ENCODE measurements around the gene MTERF4.
A peak's percentile ranks its signal among the peaks of the same experiment; 100 is the strongest.

MTERF4 gene, protein sequence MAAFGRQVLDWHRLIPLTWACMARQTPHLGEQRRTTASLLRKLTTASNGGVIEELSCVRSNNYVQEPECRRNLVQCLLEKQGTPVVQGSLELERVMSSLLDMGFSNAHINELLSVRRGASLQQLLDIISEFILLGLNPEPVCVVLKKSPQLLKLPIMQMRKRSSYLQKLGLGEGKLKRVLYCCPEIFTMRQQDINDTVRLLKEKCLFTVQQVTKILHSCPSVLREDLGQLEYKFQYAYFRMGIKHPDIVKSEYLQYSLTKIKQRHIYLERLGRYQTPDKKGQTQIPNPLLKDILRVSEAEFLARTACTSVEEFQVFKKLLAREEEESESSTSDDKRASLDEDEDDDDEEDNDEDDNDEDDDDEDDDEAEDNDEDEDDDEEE

DNA sequence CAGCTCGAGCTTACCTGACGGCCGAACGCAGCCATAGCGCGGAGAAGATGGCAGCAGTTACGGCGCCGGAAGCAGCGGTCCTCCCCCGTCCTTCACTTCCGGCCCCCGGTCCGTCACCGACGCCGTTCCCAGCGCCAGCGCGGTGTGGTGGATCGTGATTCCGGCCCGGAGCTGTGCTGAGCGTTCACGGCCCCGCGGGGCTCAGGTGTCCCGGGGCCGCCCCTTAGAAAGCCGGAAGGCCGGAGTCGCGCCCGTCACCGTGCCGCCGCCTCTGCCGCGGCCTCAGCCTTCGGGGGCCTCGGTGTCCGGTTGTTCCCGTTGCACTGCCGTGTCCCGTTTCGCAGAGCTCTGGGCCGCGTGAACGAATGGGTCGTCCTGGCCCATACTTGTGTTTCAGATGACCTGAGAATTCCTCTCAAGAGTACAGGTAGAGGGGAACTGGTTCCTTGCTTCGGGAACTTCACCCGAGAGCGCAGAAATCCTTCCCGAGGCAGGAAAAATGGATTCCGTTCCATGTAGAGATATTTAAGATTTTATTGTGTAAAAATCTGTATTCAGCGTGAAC is at the start of gene MTERF4:
Gene MTERF4 (minus strand): TSS at position 49 of the 565 bp plus-strand sequence. CDS start 14 bp downstream, at position 35.
- peak; percentile 87 for DNase-seq

- no peak for DNase-seq
Measured at GRCh38 chr2:241150660-241151530, 48.8 kb upstream of the MTERF4 start.

DNA sequence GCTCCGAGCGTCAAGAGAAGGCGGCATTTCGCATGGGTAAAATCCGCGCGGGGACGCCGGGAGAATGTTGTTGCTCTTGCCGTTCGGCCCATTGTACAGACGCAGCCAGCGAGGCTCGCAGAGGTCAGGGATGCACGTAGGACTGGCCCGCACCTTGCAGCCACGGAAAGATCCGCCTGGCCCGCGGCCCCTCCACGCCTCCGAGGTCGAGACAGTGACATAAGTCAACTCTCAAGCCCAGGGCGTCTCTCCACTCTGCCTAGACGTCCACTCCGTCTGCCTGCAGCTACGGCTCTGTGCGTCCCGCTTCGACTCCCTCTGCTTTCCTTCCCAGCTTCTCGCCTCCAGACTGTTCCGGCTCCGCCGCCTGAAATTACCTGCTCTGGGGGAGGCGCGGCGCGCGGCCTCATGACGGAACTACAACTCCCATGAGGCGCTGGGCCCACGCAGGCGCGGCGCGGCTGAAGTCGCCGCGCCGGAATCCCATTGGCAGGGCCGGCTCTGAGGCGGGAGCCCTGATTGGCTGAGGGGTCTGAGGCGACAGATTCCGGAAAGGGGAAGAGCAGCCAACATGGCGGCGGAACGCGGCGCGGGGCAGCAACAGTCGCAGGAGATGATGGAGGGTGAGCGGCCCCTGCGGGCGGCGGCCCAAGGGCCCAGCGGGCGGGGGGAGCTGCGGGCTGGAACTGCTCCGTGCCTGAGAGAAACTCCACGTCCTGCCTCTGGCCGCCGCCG is 48.0 kb upstream of the MTERF4 start, which contains the start of gene PPP1R7:
Gene PPP1R7 (plus strand): TSS at position 543 of the 735 bp plus-strand sequence. CDS start 29 bp downstream, at position 572.
- DNase-seq = peak; percentile 95

GRCh38 chr2:241149675-241149924 is 47.5 kb upstream of the MTERF4 start:
- DNase-seq = no peak

- peak; percentile 98 for DNase-seq
Measured at GRCh38 chr2:241148891-241149674, 47.0 kb upstream of the MTERF4 start, which contains the start of gene PASK. PASK (minus strand) TSS chr2:241149472; CDS start chr2:241143032, 6,440 bp downstream.

DNA sequence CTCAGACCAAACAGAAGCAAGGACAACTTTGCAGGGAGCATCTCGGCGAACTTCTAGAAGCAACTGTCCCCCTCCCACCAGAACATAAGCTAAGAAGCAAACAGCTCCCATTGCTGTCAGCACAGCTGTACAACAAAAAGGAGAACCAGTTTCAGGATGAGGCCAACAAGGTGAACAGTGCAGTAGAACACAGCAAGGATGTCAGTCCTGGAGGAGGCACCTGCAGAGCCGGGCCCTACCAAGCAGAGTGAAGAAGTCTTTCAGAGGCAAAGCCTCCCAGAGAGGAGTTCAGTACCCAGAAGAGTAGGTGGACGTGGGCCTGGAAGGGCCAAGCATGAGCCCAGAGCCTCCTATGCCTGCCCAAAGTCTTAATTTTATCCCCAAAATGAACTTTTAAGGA is 46.2 kb upstream of the MTERF4 start:
- no peak for DNase-seq

- no peak for DNase-seq
Measured at GRCh38 chr2:241147336-241147735, 45.2 kb upstream of the MTERF4 start.

GRCh38 chr2:241146286-241146685 is 44.2 kb upstream of the MTERF4 start:
- DNase-seq = no peak

DNA sequence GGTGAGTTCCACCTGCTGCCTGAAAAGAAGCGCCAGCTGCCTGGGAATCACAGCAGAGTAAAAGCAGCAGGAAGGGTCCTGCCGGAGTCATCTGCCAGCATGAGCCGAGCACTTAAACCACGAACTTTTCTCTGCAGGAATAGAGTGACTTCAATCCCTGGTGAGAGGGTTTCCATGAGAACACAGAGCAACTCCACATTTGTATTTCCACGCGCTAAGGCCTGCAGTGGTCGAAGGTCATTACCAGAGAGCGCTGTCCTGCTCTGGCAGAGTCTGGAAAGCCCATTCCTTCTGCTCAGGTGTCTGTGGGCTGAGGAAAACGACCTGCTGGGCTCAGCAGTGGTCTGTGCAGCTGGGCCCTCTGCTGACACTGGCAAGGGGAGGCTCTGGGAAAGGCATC is 40.5 kb upstream of the MTERF4 start:
- no peak for DNase-seq

DNA sequence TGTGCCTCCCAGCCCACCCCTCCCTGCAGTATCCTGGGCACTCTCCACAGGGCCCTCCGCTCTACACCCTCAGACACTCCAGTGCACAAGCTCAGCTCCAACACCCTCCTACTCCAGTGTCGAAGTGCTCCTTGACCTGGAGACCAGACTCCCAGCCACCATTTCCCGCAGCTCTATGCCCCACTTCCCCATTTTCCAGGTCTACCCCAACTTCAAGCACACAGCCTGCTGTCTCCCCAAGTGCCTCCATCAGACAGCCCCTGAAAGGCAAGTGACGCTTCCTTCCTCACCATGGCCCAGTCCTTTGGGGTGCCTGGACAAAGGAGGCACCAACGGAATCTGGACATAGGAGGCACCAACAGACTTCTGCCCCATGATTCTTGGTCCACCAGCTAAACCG is 40.0 kb upstream of the MTERF4 start:
- no peak for DNase-seq

- no peak for DNase-seq
Measured at GRCh38 chr2:241141214-241141770, 39.2 kb upstream of the MTERF4 start.

DNA sequence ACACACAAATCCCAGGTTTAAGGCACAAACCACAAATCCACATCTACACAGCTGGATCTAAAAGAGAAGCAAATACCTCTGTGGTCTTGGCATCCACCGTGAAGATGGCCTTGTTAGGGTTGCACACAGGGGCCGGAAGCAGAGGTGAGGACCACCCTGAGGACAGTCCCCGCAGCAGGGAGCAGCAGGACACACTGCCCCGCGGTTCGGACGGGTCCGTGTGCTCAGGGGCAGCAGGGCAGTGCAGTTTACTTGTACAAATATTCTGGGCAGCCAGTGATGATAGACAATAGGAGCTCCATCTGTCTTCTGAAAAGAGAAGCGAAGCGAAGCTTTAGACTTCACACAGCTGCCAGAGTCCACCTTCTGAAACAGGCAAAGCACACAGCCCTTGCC is 38.4 kb upstream of the MTERF4 start:
- DNase-seq = no peak

GRCh38 chr2:241139531-241140444 is 37.7 kb upstream of the MTERF4 start:
- DNase-seq = no peak

DNA sequence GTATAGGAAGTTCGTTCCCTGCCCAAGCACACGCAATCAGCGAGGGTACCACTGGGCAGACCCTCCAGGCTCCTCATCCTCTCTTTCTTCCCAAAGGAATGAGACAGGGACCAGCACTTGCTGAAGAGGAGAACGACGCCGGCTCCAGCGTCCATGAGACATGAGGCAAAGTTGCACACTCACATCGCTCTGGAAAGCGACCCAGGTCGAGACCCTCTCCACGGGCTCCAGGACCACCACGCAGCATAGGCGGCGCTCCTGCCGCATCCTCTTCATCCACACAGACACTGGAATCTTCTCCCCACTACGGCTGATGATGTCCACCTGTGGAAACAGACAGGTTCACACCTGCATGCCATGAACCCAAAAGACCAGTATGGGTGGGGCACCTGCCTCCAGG is 36.4 kb upstream of the MTERF4 start:
- no peak for DNase-seq

GRCh38 chr2:241137276-241138190 is 35.4 kb upstream of the MTERF4 start:
- no peak for DNase-seq

- no peak for DNase-seq
Measured at GRCh38 chr2:241136661-241137260, 34.7 kb upstream of the MTERF4 start.

- no peak for DNase-seq
Measured at GRCh38 chr2:241136191-241136590, 34.1 kb upstream of the MTERF4 start.

- no peak for DNase-seq
Measured at GRCh38 chr2:241135737-241136136, 33.6 kb upstream of the MTERF4 start.

GRCh38 chr2:241134711-241135110 is 32.6 kb upstream of the MTERF4 start:
- DNase-seq = no peak
